Measurements from ENCODE around the gene SCUBE1. TPM values are rescaled to one million over a fixed set of nuclear protein-coding genes. Genes with fewer than 3 reads are reported as not detected.

Gene SCUBE1
- total RNA-seq, 1 donor from 2014 or later: 0.14 TPM

DNA sequence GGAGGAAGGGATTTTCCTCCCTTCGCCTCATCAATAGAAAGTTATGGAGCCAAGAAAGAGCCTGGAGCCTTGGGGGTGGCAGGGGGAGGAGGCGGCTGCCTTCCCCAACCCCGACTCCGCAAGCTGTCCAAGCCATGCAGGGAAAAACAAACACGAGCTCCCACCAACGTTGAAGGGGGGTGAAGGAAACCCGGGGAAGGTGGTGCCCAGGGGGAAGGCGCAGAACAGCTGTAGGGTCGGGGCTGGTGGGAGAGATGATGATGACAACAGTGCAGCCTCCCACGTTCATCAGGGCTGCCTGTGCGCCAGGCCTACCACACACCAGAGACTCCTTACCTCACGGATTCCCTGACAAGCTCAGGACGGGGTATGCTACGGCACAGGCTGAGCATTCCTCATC is 73.5 kb downstream of the SCUBE1 start:
- TF ChIP-seq, protein P1, sequence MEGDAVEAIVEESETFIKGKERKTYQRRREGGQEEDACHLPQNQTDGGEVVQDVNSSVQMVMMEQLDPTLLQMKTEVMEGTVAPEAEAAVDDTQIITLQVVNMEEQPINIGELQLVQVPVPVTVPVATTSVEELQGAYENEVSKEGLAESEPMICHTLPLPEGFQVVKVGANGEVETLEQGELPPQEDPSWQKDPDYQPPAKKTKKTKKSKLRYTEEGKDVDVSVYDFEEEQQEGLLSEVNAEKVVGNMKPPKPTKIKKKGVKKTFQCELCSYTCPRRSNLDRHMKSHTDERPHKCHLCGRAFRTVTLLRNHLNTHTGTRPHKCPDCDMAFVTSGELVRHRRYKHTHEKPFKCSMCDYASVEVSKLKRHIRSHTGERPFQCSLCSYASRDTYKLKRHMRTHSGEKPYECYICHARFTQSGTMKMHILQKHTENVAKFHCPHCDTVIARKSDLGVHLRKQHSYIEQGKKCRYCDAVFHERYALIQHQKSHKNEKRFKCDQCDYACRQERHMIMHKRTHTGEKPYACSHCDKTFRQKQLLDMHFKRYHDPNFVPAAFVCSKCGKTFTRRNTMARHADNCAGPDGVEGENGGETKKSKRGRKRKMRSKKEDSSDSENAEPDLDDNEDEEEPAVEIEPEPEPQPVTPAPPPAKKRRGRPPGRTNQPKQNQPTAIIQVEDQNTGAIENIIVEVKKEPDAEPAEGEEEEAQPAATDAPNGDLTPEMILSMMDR (IDR thresholded peaks at IDR 0.05; ENCODE audit: borderline replicate concordance): no peak
- H3K36me3 ChIP-seq: no peaks in the 10 kb centered on the region
- peaks cover 4% of the 10 kb centered on the region for H3K4me1 ChIP-seq
- H3K27me3 ChIP-seq (ENCODE audit: low read depth): peaks cover 72% of the 10 kb centered on the region
- H3K27ac ChIP-seq (replicated peaks): no peak overlapping the region
- intact Hi-C loops (cut with micrococcal nuclease): no loop called here
- no peak for DNase-seq
- H3K9me3 ChIP-seq (replicated peaks): no peaks in the 10 kb centered on the region
- H3K4me3 ChIP-seq: no peak overlapping the region

DNA sequence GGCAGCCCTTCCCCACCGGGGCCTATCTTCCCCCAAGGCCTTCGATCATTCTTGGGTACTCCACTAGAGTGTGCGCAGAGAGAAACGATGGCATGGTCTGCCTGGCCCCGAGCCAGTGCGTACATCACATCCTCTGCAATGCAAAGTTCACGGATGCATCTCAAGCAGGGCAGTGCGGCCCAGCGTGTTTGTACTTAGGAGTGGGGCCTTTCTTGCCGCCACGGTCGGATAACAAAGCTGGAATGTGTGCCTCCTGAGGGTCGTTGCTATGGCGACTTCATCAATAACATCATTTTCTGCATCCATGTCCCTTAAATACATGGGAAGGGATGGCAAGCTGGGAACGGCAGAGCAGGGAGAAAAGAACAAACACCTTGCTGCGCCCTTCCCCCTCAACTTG is 73.9 kb downstream of the SCUBE1 start:
- no peak overlapping the region for H3K27ac ChIP-seq (replicated peaks)
- H3K9me3 ChIP-seq (replicated peaks): no peaks in the 10 kb centered on the region
- no peak for DNase-seq
- TF ChIP-seq, protein P1 (IDR thresholded peaks at IDR 0.05; ENCODE audit: borderline replicate concordance): no peak
- no peaks in the 10 kb centered on the region for H3K36me3 ChIP-seq
- no peak overlapping the region for H3K4me3 ChIP-seq
- intact Hi-C loops (cut with micrococcal nuclease): no loop called here
- H3K27me3 ChIP-seq (ENCODE audit: low read depth): peaks cover 68% of the 10 kb centered on the region
- peaks cover 8% of the 10 kb centered on the region for H3K4me1 ChIP-seq

DNA sequence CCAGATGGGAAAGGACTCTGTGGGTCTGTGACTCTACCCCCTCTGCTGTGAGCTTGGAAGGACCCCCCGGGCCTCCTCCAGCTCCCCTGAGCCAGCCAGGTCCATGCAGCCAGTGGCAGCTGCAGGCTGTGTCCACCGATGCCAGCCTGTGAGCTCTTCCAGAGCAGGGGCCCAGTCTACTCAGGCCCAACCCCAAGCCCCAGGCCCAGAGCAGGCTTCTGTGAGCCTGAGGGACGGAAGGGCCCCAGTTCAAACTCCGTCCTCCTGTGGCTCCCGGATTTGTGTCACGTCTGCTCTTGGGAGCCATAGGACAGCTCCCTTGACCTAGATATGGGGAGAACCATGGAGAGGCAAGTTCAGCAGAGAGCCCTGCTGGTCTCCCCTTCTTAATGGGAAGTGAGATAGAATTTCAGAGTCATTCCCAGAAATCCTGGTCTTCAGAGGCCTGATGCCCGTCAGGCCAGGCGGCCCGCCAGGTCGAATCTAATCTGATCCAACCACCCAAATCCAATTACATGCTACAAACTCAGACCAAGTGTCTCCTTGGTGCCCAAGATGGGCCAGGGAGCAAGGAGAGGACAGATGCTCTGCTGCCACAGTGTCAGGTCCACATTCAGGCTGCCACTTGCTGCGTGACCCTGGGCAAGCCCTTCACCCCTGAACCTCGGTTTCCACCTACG is 75.1 kb downstream of the SCUBE1 start:
- intact Hi-C loops (cut with micrococcal nuclease): no loop called here
- Histone ChIP-seq H3K9me3 (replicated peaks) (no peaks in the 10 kb centered on the region), H3K36me3 (no peaks in the 10 kb centered on the region), H3K4me1 (peaks cover 19% of the 10 kb centered on the region), H3K27ac (replicated peaks) (no peak overlapping the region), H3K4me3 (no peak overlapping the region), H3K27me3 (ENCODE audit: low read depth) (peaks cover 65% of the 10 kb centered on the region)
- TF ChIP-seq, protein P1 (IDR thresholded peaks at IDR 0.05; ENCODE audit: borderline replicate concordance): no peak
- no peak for DNase-seq

DNA sequence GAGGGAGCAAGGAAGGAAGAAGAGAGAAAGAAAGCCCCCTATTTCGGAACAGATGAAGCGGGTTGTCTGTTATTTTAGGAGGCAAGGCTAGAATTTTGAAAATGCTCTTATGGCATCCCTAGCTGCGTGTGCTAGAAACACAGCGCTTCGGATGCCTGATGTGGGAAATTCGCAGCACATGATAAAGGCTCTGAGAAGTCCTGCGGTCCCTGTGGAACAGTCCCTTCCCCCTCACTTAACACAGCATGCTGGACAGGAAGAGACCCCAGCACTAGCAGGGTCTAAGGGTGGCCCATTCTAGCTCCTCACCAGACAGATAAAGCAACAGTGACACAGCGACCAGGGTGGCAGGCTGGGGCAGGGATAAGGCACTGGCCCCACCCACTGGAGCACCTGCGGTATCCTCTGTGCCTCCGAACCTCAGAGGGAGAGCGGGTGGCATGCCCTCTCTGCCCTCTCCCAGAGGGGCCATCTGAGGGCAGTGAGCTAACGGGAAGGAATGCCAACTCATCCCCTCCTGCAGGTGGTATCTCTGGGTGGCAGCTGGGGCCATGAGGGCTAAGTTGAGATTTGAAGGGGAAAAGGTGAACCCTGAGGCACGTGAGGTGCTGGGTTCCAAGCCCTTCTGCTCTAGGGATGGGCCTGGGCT is 75.7 kb downstream of the SCUBE1 start:
- Histone ChIP-seq H3K4me3 (no peak overlapping the region), H3K36me3 (no peaks in the 10 kb centered on the region), H3K4me1 (peaks cover 20% of the 10 kb centered on the region), H3K27me3 (ENCODE audit: low read depth) (peaks cover 61% of the 10 kb centered on the region), H3K27ac (replicated peaks) (no peak overlapping the region), H3K9me3 (replicated peaks) (no peaks in the 10 kb centered on the region)
- TF ChIP-seq, protein P1 (IDR thresholded peaks at IDR 0.05; ENCODE audit: borderline replicate concordance): no peak
- intact Hi-C loops (cut with micrococcal nuclease): no loop called here
- no peak for DNase-seq

DNA sequence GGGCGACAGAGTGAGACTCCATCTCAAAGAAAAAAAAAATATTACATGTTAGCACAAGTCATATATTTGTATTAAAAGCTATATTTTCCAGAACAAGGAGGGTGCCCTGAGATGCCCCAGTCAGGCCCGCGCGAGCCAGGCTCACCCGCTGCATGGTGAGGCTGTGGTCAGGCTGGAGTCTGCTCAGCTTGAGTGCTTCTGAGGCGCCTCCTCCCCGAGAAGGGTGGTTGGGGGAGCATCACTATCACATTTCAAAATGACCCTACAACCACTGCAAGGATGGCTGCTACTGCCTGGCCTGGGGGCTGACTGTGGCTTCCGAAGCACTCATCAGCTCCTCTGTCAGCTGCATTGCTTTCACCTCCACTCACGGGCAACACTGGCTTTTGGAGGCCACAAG is 77.1 kb downstream of the SCUBE1 start:
- DNase-seq: no peak
- no peaks in the 10 kb centered on the region for H3K36me3 ChIP-seq
- H3K4me3 ChIP-seq: no peak overlapping the region
- H3K9me3 ChIP-seq (replicated peaks): no peaks in the 10 kb centered on the region
- peaks cover 20% of the 10 kb centered on the region for H3K4me1 ChIP-seq
- TF ChIP-seq, protein P1 (IDR thresholded peaks at IDR 0.05; ENCODE audit: borderline replicate concordance): no peak
- intact Hi-C loops (cut with micrococcal nuclease): no loop called here
- H3K27ac ChIP-seq (replicated peaks): no peak overlapping the region
- H3K27me3 ChIP-seq (ENCODE audit: low read depth): peaks cover 49% of the 10 kb centered on the region
